HepG2 (cell line): ENCODE results near the gene PDGFA. TPM values are rescaled to one million over a fixed set of nuclear protein-coding genes. Genes with fewer than 3 reads are reported as not detected.

Experiments used
- ATF1 ChIP-seq: IDR thresholded peaks from 2 replicates; pipeline ENCODE4 v1.6.1; 2016; ENCODE audit warnings: mild to moderate bottlenecking, control low read depth
- DMAP1 ChIP-seq: IDR thresholded peaks from 2 replicates; pipeline ENCODE4 v1.6.1; 2016
- ELK4 ChIP-seq: sonication (generic); formaldehyde crosslinking; IDR thresholded peaks from 2 replicates; pipeline ENCODE4 v1.9.0; 2021; ENCODE audit warnings: missing genetic modification reagents, borderline replicate concordance
- JUND ChIP-seq: sonication (generic); formaldehyde crosslinking; IDR thresholded peaks from 2 replicates; pipeline ENCODE4 v1.8.0; 2022; ENCODE audit warnings: mild to moderate bottlenecking, missing genetic modification reagents
- MBD4 ChIP-seq: IDR thresholded peaks from 2 replicates; pipeline ENCODE4 v1.6.1; 2012; ENCODE audit warnings: low read length, inconsistent platforms, borderline replicate concordance
- MBNL3 ChIP-seq: fragments of 250-450 bp; sonication (Bioruptor Pico); conservative IDR thresholded peaks from 2 replicates; pipeline ENCODE4 v1.8.0; 2022; ENCODE audit warnings: mild to moderate bottlenecking, inconsistent platforms
- MEIS2 ChIP-seq: sonication (generic); formaldehyde crosslinking; IDR thresholded peaks from 2 replicates; pipeline ENCODE4 v1.9.0; 2021; ENCODE audit warnings: mild to moderate bottlenecking, missing genetic modification reagents
- MTA3 ChIP-seq: sonication (generic); formaldehyde crosslinking; IDR thresholded peaks from 2 replicates; pipeline ENCODE4 v1.4.0; 2020; ENCODE audit warnings: missing genetic modification reagents
- NR2F1 ChIP-seq, 2 experiments: fragments of 450-650 bp in 1 of 2; formaldehyde crosslinking in 1 of 2; IDR thresholded peaks; 2 replicates each; pipeline versions ENCODE4 v1.5.0 to v1.6.1; 2016 to 2020; ENCODE audit warnings: mild to moderate bottlenecking in 1 of 2, missing compliant biosample characterization in 1 of 2, missing genetic modification reagents in 1 of 2, moderate library complexity in 1 of 2
- REST ChIP-seq, 2 experiments: IDR thresholded peaks; 2 replicates each; pipeline ENCODE4 v1.6.1; 2011 to 2012; ENCODE audit warnings: low read length in 2 of 2, borderline replicate concordance in 1 of 2, low read depth in 1 of 2, mild to moderate bottlenecking in 1 of 2, moderate library complexity in 1 of 2
- TBL1XR1 ChIP-seq: fragments of 150-350 bp; IDR thresholded peaks from 2 replicates; pipeline ENCODE4 v1.6.1; 2014; ENCODE audit warnings: borderline replicate concordance, low read length; ENCODE audit not compliant: partially characterized antibody
- TERF1 ChIP-seq: sonication (generic); formaldehyde crosslinking; IDR thresholded peaks from 2 replicates; pipeline ENCODE4 v1.8.0; 2022; ENCODE audit warnings: mild to moderate bottlenecking, missing genetic modification reagents, moderate library complexity
- ZFAT ChIP-seq: sonication (generic); formaldehyde crosslinking; conservative IDR thresholded peaks from 2 replicates; pipeline ENCODE4 v1.8.1; 2023; ENCODE audit warnings: missing genetic modification reagents, inconsistent platforms
- ZNF180 ChIP-seq: sonication (generic); formaldehyde crosslinking; IDR thresholded peaks from 2 replicates; pipeline ENCODE4 v1.4.0; 2020; ENCODE audit warnings: low read depth, missing genetic modification reagents, borderline replicate concordance
- ZNF329 ChIP-seq: sonication (generic); formaldehyde crosslinking; IDR thresholded peaks from 2 replicates; pipeline ENCODE4 v1.9.0; 2021; ENCODE audit warnings: low read depth, mild to moderate bottlenecking, missing genetic modification reagents
- ZNF614 ChIP-seq: IDR thresholded peaks from 2 replicates; pipeline ENCODE4 v1.6.1; 2018; ENCODE audit warnings: missing biosample characterization, missing genetic modification reagents, inconsistent platforms, borderline replicate concordance
- ZNF7 ChIP-seq: IDR thresholded peaks from 2 replicates; pipeline ENCODE4 v1.6.1; 2016; ENCODE audit warnings: missing biosample characterization, missing genetic modification reagents
- polyA plus RNA-seq, 8 experiments: library from polyadenylated mRNA; depleted of rRNA in 3 of 8; stranded (reverse) in 7 of 8; unstranded in 1 of 8; fragments of >200 nt; fragmentation: Illumina TruSeq in 4 of 8; extraction: Trizol in 4 of 8; gene quantifications; 2 replicates each; pipeline versions ENCODE4 v1.2.1 to v1.2.3, GENCODE V29; 2011 to 2016; ENCODE audit warnings: low read depth in 4 of 8, missing spikeins in 1 of 8, mixed read lengths in 1 of 8; ENCODE audit not compliant: insufficient read depth in 1 of 8
- total RNA-seq, 5 experiments: library from RNA; depleted of rRNA; stranded (reverse); fragments of >200 nt; fragmentation: Illumina TruSeq; extraction: Trizol; gene quantifications; 2 replicates each; pipeline ENCODE4 v1.2.3, GENCODE V29; 2016; ENCODE audit warnings: low read depth in 1 of 5
- TF ChIP-seq, protein P1 (sequence below): sonication (generic); formaldehyde crosslinking; IDR thresholded peaks from 2 replicates; pipeline ENCODE4 v1.4.0; 2020; ENCODE audit warnings: missing genetic modification reagents
- TF ChIP-seq, protein P2 (sequence below): sonication (generic); formaldehyde crosslinking; IDR thresholded peaks from 2 replicates; pipeline ENCODE4 v1.5.0; 2020; ENCODE audit warnings: missing genetic modification reagents

The PDGFA gene
- total and polyA plus RNA-seq, 2 of the 13 experiments (the other 11 are each of a cell fraction or from before 2014, with no cell fraction given), result 1.5 to 3.4 TPM

DNA sequence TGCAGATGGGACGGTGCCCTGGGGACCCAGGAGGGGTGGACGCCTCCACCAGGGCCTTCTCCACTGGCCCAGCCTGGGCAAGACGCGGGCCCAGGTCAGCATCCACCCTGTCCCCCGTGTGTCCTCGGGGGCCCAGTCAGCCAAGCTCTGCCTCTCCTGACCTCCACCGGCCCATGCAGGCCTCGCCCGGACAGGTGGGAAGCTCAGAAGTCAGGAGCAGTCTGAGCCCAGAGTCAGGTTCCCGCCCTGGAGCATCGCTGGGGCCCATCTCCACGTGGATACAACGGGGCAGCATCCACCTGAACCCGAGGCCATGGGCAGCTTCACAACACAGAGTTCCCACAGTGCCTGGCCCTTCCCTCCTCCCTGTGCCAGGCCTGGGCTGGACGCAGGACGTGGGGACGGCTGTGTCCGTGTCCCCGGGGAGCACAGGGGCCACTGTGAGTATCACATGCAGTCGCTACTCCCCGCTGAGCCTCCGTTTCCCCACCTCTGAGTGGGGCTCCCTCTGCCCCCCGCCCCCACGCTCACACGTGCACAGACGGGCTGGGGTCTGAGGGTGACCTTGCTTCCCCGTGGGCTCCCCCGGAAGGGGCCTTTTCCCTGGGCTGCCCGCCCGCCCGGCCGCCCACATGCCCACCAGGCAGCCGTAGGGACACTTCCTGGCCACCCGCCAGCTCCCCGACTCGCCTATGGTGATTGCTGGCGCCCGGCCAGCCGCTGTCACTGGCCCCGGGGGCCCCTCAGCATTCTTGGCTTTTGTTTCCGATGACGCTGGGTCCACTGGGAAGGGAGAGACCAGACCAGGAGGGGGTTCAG lies 64.3 kb downstream of the PDGFA start (continued):
- no peak for TF ChIP-seq REST (IDR thresholded peaks at IDR 0.05; ENCODE audit: borderline replicate concordance in 1 of 2, low read depth in 1 of 2, low read length in 2 of 2)
- TF ChIP-seq, protein P1, sequence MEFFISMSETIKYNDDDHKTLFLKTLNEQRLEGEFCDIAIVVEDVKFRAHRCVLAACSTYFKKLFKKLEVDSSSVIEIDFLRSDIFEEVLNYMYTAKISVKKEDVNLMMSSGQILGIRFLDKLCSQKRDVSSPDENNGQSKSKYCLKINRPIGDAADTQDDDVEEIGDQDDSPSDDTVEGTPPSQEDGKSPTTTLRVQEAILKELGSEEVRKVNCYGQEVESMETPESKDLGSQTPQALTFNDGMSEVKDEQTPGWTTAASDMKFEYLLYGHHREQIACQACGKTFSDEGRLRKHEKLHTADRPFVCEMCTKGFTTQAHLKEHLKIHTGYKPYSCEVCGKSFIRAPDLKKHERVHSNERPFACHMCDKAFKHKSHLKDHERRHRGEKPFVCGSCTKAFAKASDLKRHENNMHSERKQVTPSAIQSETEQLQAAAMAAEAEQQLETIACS (CRISPR knock-in tag), result no peak
- no peak for TF ChIP-seq MBNL3 (CRISPR knock-in tag)
- no peak for TF ChIP-seq JUND
- no peak for TF ChIP-seq ZNF180 (CRISPR knock-in tag)
- TF ChIP-seq ELK4, result no peak
- no peak for TF ChIP-seq TERF1 (CRISPR knock-in tag)
- no peak for TF ChIP-seq ZNF329 (CRISPR knock-in tag)
- TF ChIP-seq MEIS2, result 0 out of 2 replicates have a peak, but pooled peaks have one; percentile 30
- TF ChIP-seq ZFAT (CRISPR knock-in tag), result no peak
- no peak for TF ChIP-seq ATF1 (CRISPR knock-in tag)
- no peak for TF ChIP-seq ZNF614 (CRISPR knock-in tag)
- no peak for TF ChIP-seq MBD4
- no peak for TF ChIP-seq MTA3 (CRISPR knock-in tag)
- TF ChIP-seq DMAP1 (CRISPR knock-in tag), result no peak
- TF ChIP-seq ZNF7, result no peak
- no peak for TF ChIP-seq NR2F1 (CRISPR knock-in tag; IDR thresholded peaks at IDR 0.05)
- TF ChIP-seq TBL1XR1, result no peak
- TF ChIP-seq, protein P2, sequence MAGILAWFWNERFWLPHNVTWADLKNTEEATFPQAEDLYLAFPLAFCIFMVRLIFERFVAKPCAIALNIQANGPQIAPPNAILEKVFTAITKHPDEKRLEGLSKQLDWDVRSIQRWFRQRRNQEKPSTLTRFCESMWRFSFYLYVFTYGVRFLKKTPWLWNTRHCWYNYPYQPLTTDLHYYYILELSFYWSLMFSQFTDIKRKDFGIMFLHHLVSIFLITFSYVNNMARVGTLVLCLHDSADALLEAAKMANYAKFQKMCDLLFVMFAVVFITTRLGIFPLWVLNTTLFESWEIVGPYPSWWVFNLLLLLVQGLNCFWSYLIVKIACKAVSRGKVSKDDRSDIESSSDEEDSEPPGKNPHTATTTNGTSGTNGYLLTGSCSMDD (CRISPR knock-in tag), result no peak
